GM10248 (cell line): ENCODE measurements around the gene MAP3K8.

Experiments
- CTCF ChIA-PET: fragments of 300-600 bp; sonication (Branson Sonifier 250); formaldehyde crosslinking; extraction: SDS; loops from one replicate; lab custom pipeline; 2021; ENCODE audit warnings: antibody characterized with exemption; lab: Yijun Ruan, JAX
- POLR2A ChIA-PET: fragments of 350-650 bp; sonication (Branson Sonifier 250); formaldehyde crosslinking; extraction: SDS; loops from one replicate; lab custom pipeline; 2020; ENCODE audit warnings: antibody characterized with exemption; lab: Yijun Ruan, JAX
- DNase-seq: peaks from one replicate; pipeline ENCODE4 v3.0.0; 2012; ENCODE audit errors: extremely low spot score
- TF ChIP-seq, protein P1 (sequence below): IDR thresholded peaks from 2 replicates; pipeline ENCODE4 v1.5.1; 2012; ENCODE audit warnings: mild to moderate bottlenecking, low read depth; ENCODE audit errors: extremely low read depth, missing control alignments, control extremely low read depth

MAP3K8 gene

DNA sequence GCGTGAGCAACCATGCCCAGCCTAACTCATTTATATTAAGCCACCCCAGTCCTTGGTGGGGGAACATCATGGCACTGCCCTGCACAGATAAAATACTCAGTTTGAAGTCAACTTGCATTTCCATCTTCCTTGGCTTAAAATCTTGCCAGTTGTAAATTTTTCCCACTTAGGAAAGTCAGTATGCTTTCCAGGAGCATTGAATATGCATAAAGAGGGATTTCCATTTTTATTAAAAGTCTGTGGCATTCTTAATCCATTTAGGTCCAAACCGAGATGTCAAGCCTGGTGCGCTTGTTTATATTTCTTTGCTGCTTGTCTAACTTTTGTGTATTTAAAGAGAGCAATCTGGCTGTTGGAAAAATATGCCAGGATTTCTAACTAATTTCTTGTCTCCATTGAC is 26.1 kb downstream of the MAP3K8 start:
- DNase-seq = no peak
- ChIA-PET CTCF (interaction anchor here (2.7 kb wide), 1 partner anchor 13 kb away, joined by 6 read pairs; no protein-coding TSS in a partner anchor), POLR2A (no interaction called here)
- TF ChIP-seq, protein P1, sequence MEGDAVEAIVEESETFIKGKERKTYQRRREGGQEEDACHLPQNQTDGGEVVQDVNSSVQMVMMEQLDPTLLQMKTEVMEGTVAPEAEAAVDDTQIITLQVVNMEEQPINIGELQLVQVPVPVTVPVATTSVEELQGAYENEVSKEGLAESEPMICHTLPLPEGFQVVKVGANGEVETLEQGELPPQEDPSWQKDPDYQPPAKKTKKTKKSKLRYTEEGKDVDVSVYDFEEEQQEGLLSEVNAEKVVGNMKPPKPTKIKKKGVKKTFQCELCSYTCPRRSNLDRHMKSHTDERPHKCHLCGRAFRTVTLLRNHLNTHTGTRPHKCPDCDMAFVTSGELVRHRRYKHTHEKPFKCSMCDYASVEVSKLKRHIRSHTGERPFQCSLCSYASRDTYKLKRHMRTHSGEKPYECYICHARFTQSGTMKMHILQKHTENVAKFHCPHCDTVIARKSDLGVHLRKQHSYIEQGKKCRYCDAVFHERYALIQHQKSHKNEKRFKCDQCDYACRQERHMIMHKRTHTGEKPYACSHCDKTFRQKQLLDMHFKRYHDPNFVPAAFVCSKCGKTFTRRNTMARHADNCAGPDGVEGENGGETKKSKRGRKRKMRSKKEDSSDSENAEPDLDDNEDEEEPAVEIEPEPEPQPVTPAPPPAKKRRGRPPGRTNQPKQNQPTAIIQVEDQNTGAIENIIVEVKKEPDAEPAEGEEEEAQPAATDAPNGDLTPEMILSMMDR = no peak

DNA sequence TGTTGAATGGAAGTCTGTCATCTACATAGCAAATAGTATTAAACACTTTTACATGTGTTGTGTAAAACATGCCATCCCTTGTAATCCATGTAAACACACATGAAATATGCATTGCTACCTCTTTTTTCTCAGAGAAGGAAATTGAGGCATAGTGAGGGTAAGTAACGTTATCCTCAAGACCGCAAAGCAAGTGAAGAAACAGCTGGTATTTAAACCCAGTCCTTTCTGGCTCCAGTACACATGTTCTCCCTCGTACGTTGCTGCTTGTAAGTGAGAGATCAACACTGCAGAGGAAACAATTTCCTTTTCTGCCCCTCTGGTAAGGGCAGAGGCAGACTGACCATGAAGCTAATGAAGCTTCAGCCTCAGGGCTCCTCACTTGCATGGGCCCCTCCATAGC is 28.5 kb downstream of the MAP3K8 start:
- ChIA-PET CTCF (interaction anchor here (1.2 to 3.2 kb wide), 4 partner anchors 10 to 178 kb away, joined by 3 to 9 read pairs (median 6); no protein-coding TSS in a partner anchor), POLR2A (no interaction called here)
- no peak for DNase-seq
- TF ChIP-seq, protein P1 = no peak

- ChIA-PET CTCF (interaction anchor here (0.6 to 3.2 kb wide), 12 partner anchors 9 to 433 kb away, joined by 3 to 9 read pairs (median 4); no protein-coding TSS in a partner anchor), POLR2A (interaction anchor here (0.6 to 1.1 kb wide), 2 partner anchors 11 to 73 kb away, joined by 3 read pairs; no protein-coding TSS in a partner anchor)
- TF ChIP-seq, protein P1 = no peak
- DNase-seq = no peak
Measured at GRCh38 chr10:30463944-30464451, 30.0 kb downstream of the MAP3K8 start.

DNA sequence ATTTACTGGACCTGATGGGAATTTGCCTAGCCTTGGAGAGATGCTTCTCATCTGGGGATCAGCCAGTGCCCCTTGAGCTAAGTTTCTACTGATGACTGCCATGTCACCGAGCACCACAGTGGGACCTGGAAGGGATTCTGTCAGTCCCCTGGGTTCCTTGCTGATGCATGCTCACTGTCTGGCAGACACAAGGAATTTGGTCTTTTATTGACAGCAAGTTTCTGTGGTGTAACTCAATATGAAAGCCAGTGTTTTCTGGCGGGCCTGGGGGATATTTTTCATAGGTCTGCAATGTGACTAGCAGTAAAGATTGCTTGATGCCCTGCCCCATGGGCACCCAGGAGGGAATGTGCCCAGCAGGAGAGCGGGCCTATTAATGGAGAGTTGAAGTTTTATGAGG is 30.7 kb downstream of the MAP3K8 start:
- TF ChIP-seq, protein P1 = no peak
- CTCF ChIA-PET = interaction anchor here (0.8 to 1.6 kb wide), 7 partner anchors 10 to 73 kb away, joined by 3 to 5 read pairs (median 4); no protein-coding TSS in a partner anchor
- POLR2A ChIA-PET = interaction anchor here (1.1 kb wide), 1 partner anchor 72 kb away, joined by 3 read pairs; no protein-coding TSS in a partner anchor
- no peak for DNase-seq

DNA sequence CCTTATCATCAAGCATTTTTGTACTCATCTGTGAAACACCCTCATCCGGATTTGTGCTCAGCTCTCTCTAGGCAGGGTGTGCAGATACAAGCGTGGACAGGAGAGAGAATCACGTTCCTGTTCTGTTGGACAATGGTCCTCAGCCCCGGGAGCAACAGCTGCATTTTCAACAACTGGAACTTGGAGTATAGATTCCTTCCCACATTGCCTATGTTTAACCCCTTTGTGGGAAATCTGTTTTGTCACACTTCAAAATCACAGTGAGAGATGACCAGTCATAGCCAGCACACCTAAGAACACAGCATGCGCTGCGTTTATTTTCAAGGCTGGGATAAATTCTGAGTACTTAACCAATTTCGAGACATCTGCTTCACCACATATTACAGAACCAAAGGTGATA is 32.5 kb downstream of the MAP3K8 start:
- TF ChIP-seq, protein P1 = no peak
- no peak for DNase-seq
- ChIA-PET POLR2A (no interaction called here), CTCF (interaction anchor here (1.0 to 1.6 kb wide), 5 partner anchors 8 to 39 kb away, joined by 3 to 4 read pairs (median 3); partner anchors contain the start of gene MAP3K8)

GRCh38 chr10:30467651-30468338 is 33.8 kb downstream of the MAP3K8 start:
- TF ChIP-seq, protein P1 = no peak
- peak; percentile 54 for DNase-seq
- ChIA-PET POLR2A (interaction anchor here (0.7 kb wide), 2 partner anchors 9 to 118 kb away, joined by 3 to 8 read pairs; partner anchors contain the start of gene MTPAP), CTCF (interaction anchor here (0.7 to 1.4 kb wide), 6 partner anchors 11 to 124 kb away, joined by 3 to 4 read pairs (median 4); partner anchors contain the start of gene MAP3K8)
